GM21423 (cell line): ENCODE measurements around the gene LAPTM5.

ENCODE experiments used
- ATAC-seq: cut with Tn5 transposase; IDR thresholded peaks from one replicate; pipeline ENCODE4 v1.9.1; 2021; ENCODE audit warnings: mild to moderate bottlenecking, moderate library complexity; ENCODE audit not compliant: unreplicated experiment

Gene LAPTM5

GRCh38 chr1:30732277-30732996 is 25.1 kb downstream of the LAPTM5 start:
- ATAC-seq, result peak; percentile 39

GRCh38 chr1:30731806-30732276 is 25.7 kb downstream of the LAPTM5 start:
- no peak for ATAC-seq

GRCh38 chr1:30731109-30731805 is 26.3 kb downstream of the LAPTM5 start:
- no peak for ATAC-seq

- ATAC-seq, result no peak
Measured at GRCh38 chr1:30730346-30731108, 27.0 kb downstream of the LAPTM5 start.

- ATAC-seq, result no peak
Measured at GRCh38 chr1:30729901-30730300, 27.7 kb downstream of the LAPTM5 start.

GRCh38 chr1:30728832-30729638 is 28.5 kb downstream of the LAPTM5 start:
- no peak for ATAC-seq

GRCh38 chr1:30728340-30728739 is 29.2 kb downstream of the LAPTM5 start:
- no peak for ATAC-seq

- no peak for ATAC-seq
Measured at GRCh38 chr1:30727824-30728223, 29.8 kb downstream of the LAPTM5 start.

- no peak for ATAC-seq
Measured at GRCh38 chr1:30726773-30727684, 30.5 kb downstream of the LAPTM5 start.

- no peak for ATAC-seq
Measured at GRCh38 chr1:30726236-30726635, 31.3 kb downstream of the LAPTM5 start.

GRCh38 chr1:30725450-30726095 is 32.0 kb downstream of the LAPTM5 start:
- no peak for ATAC-seq

GRCh38 chr1:30724655-30725421 is 32.7 kb downstream of the LAPTM5 start:
- ATAC-seq, result no peak

GRCh38 chr1:30724175-30724574 is 33.4 kb downstream of the LAPTM5 start:
- ATAC-seq, result no peak

GRCh38 chr1:30723331-30723755 is 34.2 kb downstream of the LAPTM5 start, which contains the start of gene MATN1:
MATN1 (minus strand) TSS chr1:30723585; CDS start chr1:30723551, 34 bp downstream.
- ATAC-seq, result no peak

- no peak for ATAC-seq
Measured at GRCh38 chr1:30721812-30722537, 35.6 kb downstream of the LAPTM5 start.

GRCh38 chr1:30721341-30721793 is 36.2 kb downstream of the LAPTM5 start:
- no peak for ATAC-seq
